Measurements from ENCODE around the gene CERS3.

Gene CERS3

DNA sequence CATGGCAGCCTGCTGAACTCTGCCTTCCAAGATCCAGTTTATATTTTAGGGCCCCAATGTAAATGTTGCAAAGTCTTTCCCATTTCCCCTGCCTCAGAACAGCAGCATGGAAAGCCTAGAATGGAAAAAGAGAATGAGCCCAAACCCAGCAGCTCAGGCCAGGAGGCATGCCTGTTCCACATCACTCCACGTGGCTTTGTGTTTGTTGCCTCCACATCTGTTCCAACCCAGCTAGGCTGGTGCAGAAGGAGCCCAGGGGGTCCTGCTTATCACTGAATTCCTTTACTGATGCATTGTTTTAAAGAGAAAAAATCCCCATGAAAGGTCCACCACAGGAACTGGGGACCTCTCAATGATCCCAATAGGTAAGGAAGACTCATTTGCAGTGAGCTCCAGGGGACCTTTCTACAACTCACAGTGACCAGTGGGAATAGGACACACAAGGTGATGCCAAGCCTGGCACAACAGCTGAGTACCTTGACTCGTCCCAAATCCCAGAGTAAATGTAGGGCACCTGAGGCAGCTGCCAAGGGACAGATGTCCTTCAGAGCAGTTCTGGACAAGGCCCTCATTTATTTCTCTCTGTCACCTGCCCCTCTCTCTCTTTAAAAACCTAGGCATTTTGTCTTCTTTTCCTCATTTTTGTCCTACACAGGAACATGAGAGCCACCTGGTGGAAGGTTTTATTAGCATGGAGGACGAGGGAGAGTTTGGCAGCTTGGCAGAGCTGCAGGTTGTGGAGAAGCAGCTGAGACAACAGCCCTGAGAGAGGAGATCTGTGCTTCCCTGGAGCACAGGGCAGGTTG, 145.2 kb downstream of the CERS3 start:
- DNase-seq (ENCODE audit: low read depth), result no peak

DNA sequence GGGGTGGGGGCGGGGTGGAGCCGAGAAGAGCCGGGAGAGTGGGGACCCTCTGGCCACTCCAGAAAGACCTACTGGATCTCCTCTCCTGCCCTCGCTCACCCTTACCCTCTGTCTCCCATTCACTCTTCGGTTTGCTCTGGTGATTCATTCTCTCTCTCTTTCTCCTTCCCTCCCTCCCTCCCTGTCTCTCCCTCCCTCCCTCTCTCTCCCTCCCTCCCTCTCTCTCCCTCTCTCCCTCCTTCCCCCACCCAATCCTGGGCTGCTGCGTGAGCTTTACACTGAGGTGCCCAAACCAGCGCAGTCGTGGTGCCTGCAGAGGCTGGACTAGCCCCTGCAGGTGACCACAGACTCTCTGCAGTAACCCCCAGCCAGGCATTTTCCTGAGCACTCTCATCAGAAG, 154.8 kb downstream of the CERS3 start:
- no peak for DNase-seq (ENCODE audit: low read depth)

DNA sequence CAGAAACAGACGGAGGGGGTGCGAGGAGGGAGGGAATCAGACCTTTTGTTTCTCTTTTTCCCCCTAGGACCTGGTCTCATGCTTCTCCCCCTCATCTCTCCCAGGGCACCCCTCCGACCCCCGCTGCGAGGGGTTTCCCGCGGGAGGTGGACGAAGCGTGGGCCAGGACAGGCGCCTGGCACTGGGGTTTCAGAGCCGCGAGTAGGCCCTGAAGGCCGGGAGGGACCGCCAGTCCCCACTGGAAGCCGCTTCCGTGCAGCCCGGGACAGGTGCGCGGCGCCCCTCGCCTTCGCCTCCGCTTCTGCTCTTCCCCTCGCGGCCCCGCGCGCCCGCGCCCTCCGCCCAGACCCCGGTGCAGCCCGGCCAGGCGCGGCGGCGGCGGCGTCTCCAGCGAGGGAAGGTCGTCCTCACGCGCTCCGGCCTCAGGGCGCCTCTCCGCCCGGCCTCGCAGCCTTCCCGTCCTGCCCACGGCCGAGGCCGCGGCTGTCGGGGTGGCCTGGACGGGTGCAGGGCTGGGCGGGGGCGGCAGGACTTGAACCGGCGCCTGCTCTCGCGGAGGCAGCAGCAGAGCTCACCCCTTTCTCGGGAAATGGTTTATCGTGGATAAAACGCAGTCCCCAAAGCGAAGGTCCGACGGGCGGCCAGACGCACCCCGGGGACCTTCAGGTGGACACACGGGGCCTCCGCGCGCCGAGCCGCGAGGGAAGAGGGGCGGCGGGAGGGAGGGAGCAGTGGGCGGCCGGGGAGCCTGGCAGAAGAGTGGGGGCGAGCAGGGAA, 155.4 kb downstream of the CERS3 start:
- no peak for DNase-seq (ENCODE audit: low read depth)

DNA sequence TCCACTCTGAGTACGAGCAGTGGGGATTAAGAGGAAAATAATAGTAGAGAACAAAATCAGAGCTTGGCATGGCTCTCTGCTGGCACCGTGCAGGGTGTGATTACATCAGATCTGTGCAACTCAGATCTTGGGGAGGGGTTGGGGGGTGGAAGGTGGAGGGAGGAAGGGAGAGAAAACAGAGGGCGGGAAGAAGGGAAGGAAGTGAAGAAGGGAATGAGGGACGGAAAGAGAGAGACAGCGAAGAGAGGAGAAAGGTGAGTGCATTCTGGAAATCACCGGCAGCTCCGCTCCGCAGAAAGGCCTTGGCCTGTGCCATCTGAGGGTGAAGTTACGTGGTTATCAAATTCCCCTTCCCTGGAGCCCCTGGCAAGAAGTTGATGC, 156.0 kb downstream of the CERS3 start:
- DNase-seq (ENCODE audit: low read depth), result no peak

DNA sequence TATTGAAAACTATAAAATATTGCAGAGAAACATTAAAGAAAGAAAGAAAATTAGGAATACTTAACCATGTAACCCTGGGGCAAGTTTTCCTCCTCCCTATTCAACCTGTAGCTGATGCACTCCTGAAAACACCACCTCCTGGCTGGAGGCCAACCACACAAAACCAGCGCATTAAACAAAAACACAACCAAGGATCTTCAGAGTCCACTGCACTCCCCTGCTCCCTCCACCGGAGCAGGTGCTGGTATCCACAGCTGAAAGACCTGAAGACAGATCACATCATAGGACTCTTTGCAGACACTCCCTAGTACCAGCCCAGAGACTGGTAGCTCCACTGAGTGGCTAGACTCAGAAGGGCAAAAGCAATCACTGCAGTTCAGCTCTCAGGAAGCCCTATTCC, 173.4 kb downstream of the CERS3 start:
- no peak for DNase-seq (ENCODE audit: low read depth)

DNA sequence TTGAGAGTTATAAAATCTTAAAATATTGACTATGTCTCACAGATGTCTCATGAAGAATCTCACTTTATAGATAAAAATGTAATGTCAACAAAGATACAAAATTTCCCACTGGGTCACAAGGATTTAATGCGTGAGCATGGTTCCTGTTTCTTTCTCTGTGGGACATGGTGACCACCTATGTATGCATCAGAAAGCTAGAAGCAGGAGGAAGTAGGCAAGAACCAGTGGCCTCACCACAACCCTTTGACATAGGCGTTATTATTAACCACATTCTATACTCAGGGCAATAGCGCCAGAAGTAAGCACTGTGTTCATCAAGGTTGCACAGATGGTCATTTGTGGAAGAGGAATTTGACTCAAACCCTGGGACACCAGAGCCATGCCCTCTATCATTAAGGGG, 175.3 kb downstream of the CERS3 start:
- no peak for DNase-seq (ENCODE audit: low read depth)

DNA sequence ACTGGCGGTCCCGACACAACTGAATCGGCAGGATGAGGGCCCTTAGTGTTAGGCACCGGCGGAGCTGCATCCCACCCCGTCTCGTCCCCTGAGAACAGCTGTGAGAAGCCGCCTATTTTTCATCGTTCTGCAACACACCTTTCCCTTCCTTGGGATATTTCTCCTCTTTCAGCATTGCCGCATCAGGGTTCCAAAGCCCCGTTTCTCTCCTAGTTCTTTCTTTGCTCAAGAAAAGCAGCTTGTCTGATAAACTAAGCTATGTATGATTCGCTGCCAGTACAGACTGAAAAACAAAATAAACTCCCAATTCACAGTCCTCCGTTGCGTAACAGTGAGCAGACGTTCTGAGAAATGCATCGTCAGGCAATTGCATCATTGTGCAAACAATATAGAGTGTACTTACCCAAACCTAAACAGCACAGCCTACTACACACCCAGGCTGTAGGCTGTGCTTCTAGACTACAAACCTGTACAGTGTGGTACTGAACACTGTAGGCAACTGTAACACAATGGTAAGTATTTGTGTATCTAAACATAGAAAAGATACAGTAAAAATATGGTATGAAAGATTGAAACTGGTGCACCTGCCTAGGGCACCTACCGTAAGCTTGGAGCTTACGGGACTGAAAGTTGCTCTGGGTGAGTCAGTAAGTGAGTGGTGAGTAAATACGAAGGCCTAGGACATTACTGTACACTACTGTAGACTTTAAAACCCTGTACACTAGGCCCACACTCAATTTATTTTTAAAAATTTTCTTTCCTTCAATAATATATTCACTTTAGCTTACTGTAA, 178.1 kb downstream of the CERS3 start:
- no peak for DNase-seq (ENCODE audit: low read depth)
